HG03066 (cell line): ENCODE results near the gene SDK2.

Source experiments
- ATAC-seq: cut with Tn5 transposase; IDR thresholded peaks from one replicate; pipeline ENCODE4 v1.9.1; 2021; ENCODE audit warnings: low read depth; ENCODE audit not compliant: unreplicated experiment

The SDK2 gene, protein sequence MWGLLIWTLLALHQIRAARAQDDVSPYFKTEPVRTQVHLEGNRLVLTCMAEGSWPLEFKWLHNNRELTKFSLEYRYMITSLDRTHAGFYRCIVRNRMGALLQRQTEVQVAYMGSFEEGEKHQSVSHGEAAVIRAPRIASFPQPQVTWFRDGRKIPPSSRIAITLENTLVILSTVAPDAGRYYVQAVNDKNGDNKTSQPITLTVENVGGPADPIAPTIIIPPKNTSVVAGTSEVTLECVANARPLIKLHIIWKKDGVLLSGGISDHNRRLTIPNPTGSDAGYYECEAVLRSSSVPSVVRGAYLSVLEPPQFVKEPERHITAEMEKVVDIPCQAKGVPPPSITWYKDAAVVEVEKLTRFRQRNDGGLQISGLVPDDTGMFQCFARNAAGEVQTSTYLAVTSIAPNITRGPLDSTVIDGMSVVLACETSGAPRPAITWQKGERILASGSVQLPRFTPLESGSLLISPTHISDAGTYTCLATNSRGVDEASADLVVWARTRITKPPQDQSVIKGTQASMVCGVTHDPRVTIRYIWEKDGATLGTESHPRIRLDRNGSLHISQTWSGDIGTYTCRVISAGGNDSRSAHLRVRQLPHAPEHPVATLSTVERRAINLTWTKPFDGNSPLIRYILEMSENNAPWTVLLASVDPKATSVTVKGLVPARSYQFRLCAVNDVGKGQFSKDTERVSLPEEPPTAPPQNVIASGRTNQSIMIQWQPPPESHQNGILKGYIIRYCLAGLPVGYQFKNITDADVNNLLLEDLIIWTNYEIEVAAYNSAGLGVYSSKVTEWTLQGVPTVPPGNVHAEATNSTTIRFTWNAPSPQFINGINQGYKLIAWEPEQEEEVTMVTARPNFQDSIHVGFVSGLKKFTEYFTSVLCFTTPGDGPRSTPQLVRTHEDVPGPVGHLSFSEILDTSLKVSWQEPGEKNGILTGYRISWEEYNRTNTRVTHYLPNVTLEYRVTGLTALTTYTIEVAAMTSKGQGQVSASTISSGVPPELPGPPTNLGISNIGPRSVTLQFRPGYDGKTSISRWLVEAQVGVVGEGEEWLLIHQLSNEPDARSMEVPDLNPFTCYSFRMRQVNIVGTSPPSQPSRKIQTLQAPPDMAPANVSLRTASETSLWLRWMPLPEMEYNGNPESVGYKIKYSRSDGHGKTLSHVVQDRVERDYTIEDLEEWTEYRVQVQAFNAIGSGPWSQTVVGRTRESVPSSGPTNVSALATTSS (N-terminal part only)

GRCh38 chr17:73644145-73645049 is at the start of gene SDK2:
SDK2 (minus strand) TSS chr17:73644445; CDS start chr17:73644088, 357 bp downstream.
- ATAC-seq = no peak

GRCh38 chr17:73693071-73693470 is 48.8 kb upstream of the SDK2 start:
- ATAC-seq = no peak

GRCh38 chr17:73691321-73691766 is 47.1 kb upstream of the SDK2 start:
- no peak for ATAC-seq

DNA sequence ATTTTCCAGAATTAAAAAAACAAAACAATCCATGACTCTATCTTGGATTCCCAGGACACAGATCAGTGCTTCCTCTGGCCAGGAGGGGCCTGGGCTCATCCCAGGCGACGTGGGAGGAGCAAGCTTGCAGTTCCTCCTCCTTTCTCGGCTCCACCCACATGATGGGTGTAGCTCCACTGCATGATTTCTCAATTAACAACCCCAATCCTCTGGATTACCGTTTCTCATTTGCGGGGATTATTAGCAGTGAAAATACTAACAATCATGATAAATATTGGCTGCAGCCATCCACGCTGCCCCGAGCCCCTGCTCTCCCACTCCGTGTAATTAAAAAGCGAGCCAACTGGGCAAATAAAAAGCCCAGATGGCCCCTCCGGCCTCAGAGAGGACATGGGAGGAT is 46.4 kb upstream of the SDK2 start:
- ATAC-seq = no peak

DNA sequence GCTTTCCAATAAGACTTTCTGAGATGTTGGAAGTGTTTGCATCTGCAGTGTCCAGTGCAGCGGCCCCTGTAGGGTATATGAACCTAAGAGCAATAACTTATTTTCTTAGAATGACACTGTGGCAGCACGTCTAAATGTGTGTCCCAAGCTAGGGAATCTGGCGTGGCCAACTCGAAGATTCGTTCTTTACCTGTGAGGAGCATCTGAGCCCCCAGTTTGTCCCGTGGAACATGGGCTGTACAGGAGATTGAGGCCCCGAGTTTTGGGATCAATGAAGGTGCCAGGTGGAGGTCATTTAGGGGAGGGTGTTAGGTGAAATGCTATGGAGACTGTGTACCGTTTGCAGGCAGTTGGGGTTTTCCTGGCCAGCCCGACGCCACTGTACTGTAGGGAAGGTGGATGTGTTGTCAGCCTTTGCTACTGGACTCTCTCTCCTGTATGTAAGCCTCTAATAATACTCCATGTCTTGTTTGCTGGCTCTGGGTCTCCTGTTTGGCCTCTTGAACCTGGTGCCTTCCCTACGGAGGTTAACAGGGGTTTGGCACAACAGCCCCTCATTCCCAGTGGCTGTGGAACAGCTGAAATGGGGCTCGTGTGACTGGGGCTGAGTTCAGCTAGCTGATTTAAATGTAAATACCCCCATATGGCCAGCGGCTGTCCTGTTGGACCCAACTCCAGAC is 45.5 kb upstream of the SDK2 start:
- no peak for ATAC-seq

- no peak for ATAC-seq
Observed at GRCh38 chr17:73686961-73687360, 42.7 kb upstream of the SDK2 start.

DNA sequence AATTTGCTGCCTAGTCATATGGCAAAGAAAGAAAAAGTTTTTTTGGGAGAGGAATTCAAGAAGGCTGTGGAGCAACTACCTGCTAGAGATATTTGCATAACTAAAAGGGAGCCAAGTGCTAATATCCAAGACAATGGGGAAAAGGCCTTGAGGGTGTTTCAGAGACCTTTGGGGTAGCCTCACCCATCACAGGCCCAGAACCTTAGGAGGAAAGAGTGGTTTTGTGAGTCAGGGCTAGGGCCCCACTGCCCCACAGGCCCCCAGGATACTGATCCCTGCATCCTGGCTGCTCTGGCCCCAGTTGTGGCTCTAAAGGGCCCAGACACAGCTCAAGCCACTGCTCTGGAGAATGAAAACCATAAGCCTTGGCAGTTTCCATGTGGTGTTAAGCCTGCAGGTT is 41.9 kb upstream of the SDK2 start:
- no peak for ATAC-seq

DNA sequence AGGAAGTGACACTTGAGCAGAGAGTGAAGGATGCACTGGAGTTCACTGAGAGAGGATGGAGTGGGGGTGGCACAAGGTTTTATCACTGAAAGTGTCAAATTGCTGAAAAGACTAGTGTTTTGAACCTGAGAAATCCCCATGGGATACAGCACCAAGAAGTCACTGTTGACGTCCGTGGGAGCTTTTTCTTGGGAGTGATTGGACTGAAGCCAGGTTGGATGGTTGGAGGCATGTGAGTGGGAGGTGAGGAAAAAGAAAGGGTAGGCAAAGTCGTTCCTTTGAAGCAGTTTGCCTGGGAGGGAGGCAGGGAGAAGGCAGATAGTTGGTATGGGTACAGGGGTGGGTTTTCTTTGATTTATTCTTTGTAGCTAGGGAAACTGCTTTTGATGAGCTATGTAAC is 39.9 kb upstream of the SDK2 start:
- no peak for ATAC-seq

DNA sequence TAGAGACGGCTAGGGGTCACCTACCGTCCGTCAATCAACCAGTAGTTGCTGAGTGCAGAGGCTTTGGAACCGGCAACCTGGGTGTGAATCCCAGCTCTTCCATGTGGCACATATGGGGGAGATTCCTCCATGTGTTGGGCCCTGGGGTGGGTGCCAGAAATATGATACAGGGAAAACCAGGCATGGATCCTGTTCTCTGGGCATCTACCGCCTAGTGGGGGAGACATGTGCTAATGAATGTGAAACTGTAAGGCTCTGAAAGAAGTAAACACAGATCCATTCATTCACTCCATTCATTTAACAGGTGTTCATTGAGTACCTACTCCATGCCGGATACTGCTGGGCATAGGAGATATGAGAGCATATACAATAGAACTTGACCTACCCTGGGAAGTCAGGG is 39.5 kb upstream of the SDK2 start:
- no peak for ATAC-seq

GRCh38 chr17:73681946-73682345 is 37.7 kb upstream of the SDK2 start:
- no peak for ATAC-seq

DNA sequence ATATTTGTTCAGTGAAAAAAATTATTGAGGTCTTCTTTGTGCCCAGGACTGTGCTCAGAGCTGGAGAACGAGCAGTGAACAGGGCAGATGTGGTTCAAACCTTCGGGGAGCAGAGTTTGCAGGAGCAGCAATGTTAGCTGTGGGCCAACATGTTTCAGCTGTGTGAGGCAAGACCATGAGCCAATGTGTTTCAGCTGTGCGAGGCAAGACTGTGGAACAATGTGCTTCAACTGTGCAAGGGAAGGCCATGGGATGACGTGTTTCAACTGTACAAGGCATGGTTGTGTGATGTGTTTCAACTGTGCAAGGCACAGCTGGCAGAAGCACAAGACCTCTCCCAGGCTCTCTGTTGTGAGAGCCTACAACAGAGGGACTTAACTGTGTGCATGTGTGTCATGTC is 35.2 kb upstream of the SDK2 start:
- ATAC-seq = no peak

DNA sequence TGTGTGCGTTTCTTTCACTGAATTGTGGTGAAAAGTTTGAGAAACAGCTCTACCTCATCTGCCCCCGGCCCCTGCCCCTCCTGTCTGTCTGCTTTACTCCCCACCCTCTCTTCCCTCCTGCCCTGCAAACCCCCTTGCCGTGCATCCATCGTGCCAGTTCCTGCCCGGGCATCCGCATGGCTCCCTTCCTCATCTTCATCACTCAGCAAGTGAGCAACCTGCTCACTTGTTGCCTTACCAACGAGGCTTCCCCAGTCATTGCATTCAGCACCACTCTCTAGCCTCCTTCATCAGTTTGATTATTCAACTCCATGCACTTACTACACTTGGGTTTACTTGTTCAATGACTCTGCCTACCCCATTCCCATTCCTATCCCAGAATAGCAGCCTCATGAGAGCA is 34.8 kb upstream of the SDK2 start:
- ATAC-seq = no peak

DNA sequence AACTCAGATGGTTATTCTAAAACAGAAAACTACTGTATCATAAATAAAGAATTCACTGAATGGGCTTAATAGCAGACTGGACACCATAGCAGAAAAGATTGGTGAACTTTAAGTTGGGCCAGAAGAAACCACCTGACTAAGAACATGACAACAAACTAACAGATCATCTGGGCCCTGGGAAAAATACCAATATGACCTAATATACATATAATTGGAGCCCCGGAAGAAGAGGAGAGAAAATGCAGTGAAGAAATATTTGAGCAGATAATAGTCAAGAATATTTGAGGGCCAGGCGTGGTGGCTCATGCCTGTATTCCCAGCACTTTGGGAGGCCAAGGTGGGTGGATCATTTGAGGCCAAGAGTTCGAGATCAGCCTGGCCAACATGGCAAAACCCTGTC is 25.5 kb upstream of the SDK2 start:
- no peak for ATAC-seq

GRCh38 chr17:73667181-73667959 is 23.1 kb upstream of the SDK2 start:
- ATAC-seq = no peak

DNA sequence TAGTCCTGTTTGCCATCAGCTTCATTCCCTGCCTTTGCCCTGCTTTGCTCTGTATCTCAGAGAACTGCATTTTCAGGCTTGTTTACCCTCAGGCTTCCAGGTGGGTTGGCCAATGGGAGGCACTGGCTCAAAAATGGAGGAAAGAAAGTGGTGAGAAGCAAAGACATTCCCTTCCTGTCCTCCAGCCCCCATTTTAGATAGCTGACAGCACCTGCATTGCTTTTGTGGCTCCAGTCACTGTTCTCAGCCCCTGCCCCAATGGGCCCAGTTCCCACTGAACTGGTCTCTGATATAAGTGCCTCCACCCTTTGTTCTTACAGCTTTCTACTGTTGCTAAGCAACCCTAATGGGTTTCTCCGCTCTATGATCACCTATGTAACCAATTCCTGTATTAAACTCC is 19.4 kb upstream of the SDK2 start:
- no peak for ATAC-seq

GRCh38 chr17:73660366-73660765 is 16.1 kb upstream of the SDK2 start:
- no peak for ATAC-seq

DNA sequence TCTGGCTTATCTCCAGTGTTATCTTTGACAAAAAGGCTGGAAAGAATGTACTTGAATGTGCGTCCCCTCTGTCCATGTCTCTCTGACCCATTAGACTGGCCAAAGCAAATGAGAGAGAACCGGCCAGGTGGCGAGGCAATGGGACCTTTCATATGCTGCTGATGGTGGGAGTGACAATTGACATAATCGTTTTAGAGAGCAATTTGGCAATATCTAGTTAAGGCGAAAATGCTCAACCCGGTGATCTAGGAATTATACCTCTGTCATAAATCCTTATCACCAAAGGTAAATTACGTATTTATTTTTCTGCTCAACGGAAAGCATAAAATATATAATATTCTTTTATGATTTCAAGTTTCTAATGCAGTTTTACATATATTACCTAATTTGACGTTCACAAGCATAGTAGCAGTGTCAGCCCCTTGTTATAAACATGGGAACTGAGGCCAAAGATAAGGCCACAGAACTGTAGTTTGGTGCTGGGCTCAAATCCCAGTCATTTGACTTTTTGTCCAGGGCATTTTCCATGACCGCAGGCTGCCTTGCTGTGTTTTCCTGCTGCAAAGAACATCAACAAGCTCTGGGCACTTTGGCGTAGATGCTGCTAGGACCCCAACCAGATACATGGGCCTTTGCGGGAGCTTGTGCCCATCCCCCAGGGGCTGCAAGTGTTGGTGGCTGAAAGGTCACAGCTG is 14.7 kb upstream of the SDK2 start:
- ATAC-seq = no peak

DNA sequence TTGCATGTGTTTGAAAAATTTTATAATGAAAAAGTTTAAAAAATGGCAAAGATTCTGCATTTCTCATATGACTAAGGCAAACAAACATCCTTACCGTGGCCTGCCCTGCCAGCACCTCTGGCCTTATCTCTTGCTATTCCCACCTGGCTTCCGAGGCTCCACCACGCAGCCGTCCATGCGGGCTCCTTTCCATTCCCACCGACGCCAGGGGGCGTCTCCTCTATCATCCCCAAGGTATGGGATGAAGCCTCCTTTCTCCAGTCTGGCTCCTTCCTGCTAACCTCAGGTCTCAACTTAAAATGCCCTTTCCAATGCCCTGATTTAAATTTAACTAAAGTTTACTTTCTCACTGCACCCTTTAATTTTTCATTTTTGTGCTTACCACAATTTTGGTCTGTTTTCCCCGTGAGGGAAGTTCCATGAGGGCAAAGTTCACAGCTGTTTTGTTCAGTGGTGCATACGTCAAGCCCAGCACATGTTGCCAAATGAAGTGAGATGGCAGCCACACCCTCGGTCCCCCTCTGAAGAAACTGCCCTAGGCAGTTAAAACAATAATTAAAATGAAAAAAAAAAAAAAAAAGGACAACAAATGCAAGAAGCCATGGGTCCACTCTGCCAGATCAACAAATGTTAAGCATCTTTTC is 13.3 kb upstream of the SDK2 start:
- no peak for ATAC-seq
